ENCODE data around the gene GSTM4. TPM values are rescaled to one million over a fixed set of nuclear protein-coding genes. Genes with fewer than 3 reads are reported as not detected.

GSTM4 gene
- total and polyA plus RNA-seq, 2 donors (not counting 1 experiment from before 2014, with no cell fraction given), result 28.6 to 56.5 TPM

- intact Hi-C loops (cut with micrococcal nuclease), result no loop called here
- H3K9me3 ChIP-seq (ENCODE audit: control extremely low read depth in 1 of 3, control insufficient read depth in 2 of 3, insufficient read depth in 1 of 3, low read length in 2 of 3), result no peaks in the 10 kb centered on the region
- H3K9ac ChIP-seq (ENCODE audit: low read length), result no peak overlapping the region
- no peak overlapping the region for H2AFZ ChIP-seq (ENCODE audit: insufficient read depth, low read depth, low read length, poor library complexity, severe bottlenecking)
- H3K79me2 ChIP-seq (ENCODE audit: control insufficient read depth, insufficient read depth, low read length), result no peaks in the 10 kb centered on the region
- H3K4me2 ChIP-seq (replicated peaks; ENCODE audit: low read depth, low read length, poor library complexity, severe bottlenecking), result no peak overlapping the region
- H3K27ac Mint-ChIP-seq, result no peak overlapping the region
- DNase-seq, result no peak
- no CpG with 5 or more reads among the region's 4 CpGs for WGBS (ENCODE audit: insufficient coverage)
- no peaks in the 10 kb centered on the region for H3K9me3 Mint-ChIP-seq (ENCODE audit: insufficient read depth)
- H4K20me1 ChIP-seq (ENCODE audit: control insufficient read depth, insufficient read depth, low read length, poor library complexity, severe bottlenecking), result no peaks in the 10 kb centered on the region
- H3K4me3 ChIP-seq (ENCODE audit: control extremely low read depth in 1 of 5, extremely low read depth in 1 of 5, insufficient read depth in 1 of 5, low read depth in 2 of 5, low read length in 4 of 5), result no peak overlapping the region
- H3K27ac ChIP-seq (ENCODE audit: low read length in 2 of 2), result no peak overlapping the region
- H3K4me1 ChIP-seq (ENCODE audit: control insufficient read depth in 2 of 2, insufficient read depth in 2 of 2, low read length in 2 of 2), result no peaks in the 10 kb centered on the region
- H3K4me1 Mint-ChIP-seq, result peaks cover 3% of the 10 kb centered on the region
- TF ChIP-seq EZH2 (IDR thresholded peaks at IDR 0.05; ENCODE audit: borderline replicate concordance, insufficient read depth, low read depth, low read length, poor library complexity, severe bottlenecking) (no peak), CTCF (IDR thresholded peaks at IDR 0.05) (no peak)
- peaks cover 0 to 9% (median 3%) of the 10 kb centered on the region in 4 experiments for H3K27me3 ChIP-seq (replicated peaks in 1 of 4; ENCODE audit: control extremely low read depth in 1 of 4, control insufficient read depth in 3 of 4, insufficient read depth in 4 of 4, low read length in 3 of 4)
- ChIA-PET CTCF (interaction anchor here (0.9 to 5.6 kb wide), 9 partner anchors 10 to 335 kb away, joined by 3 to 90 read pairs (median 11); partner anchors contain the start of genes AHCYL1 and GNAI3), POLR2A (no interaction called here)
- peaks cover 29% of the 10 kb centered on the region for H3K27me3 Mint-ChIP-seq
- no peaks in the 10 kb centered on the region for H3K36me3 ChIP-seq (replicated peaks in 1 of 2; ENCODE audit: control extremely low read depth in 1 of 2, control insufficient read depth in 1 of 2, extremely low read depth in 1 of 2, insufficient read depth in 2 of 2, low read length in 1 of 2)
- no peak for ATAC-seq (ENCODE audit: low read depth)
- no peak overlapping the region for H3K4me3 Mint-ChIP-seq
These were observed 6.4 kb upstream of the GSTM4 start for GRCh38 chr1:109649491-109649914.

- Histone ChIP-seq H3K9ac (ENCODE audit: low read length) (no peak overlapping the region), H3K27me3 (replicated peaks in 1 of 4; ENCODE audit: control extremely low read depth in 1 of 4, control insufficient read depth in 3 of 4, insufficient read depth in 4 of 4, low read length in 3 of 4) (peaks cover 0 to 9% (median 3%) of the 10 kb centered on the region in 4 experiments), H3K9me3 (ENCODE audit: control extremely low read depth in 1 of 3, control insufficient read depth in 2 of 3, insufficient read depth in 1 of 3, low read length in 2 of 3) (no peaks in the 10 kb centered on the region), H3K4me1 (ENCODE audit: control insufficient read depth in 2 of 2, insufficient read depth in 2 of 2, low read length in 2 of 2) (peaks cover 7% of the 10 kb centered on the region in 2 donors), H3K79me2 (ENCODE audit: control insufficient read depth, insufficient read depth, low read length) (no peaks in the 10 kb centered on the region), H3K36me3 (replicated peaks in 1 of 2; ENCODE audit: control extremely low read depth in 1 of 2, control insufficient read depth in 1 of 2, extremely low read depth in 1 of 2, insufficient read depth in 2 of 2, low read length in 1 of 2) (no peaks in the 10 kb centered on the region), H2AFZ (ENCODE audit: insufficient read depth, low read depth, low read length, poor library complexity, severe bottlenecking) (no peak overlapping the region), H3K4me2 (replicated peaks; ENCODE audit: low read depth, low read length, poor library complexity, severe bottlenecking) (no peak overlapping the region), H3K27ac (ENCODE audit: low read length in 2 of 2) (no peak overlapping the region), H3K4me3 (ENCODE audit: control extremely low read depth in 1 of 5, extremely low read depth in 1 of 5, insufficient read depth in 1 of 5, low read depth in 2 of 5, low read length in 4 of 5) (no peak overlapping the region), H4K20me1 (ENCODE audit: control insufficient read depth, insufficient read depth, low read length, poor library complexity, severe bottlenecking) (no peaks in the 10 kb centered on the region)
- ATAC-seq (ENCODE audit: low read depth) (no peak), DNase-seq (no peak)
- ChIA-PET CTCF (interaction anchor here (0.9 to 5.6 kb wide), 6 partner anchors 12 to 334 kb away, joined by 3 to 90 read pairs (median 13); partner anchors contain the start of genes AHCYL1 and GNAI3), POLR2A (no interaction called here)
- Mint-ChIP-seq H3K27me3 (peaks cover 29% of the 10 kb centered on the region), H3K27ac (no peak overlapping the region), H3K9me3 (ENCODE audit: insufficient read depth) (no peaks in the 10 kb centered on the region), H3K4me1 (peaks cover 11% of the 10 kb centered on the region), H3K4me3 (no peak overlapping the region)
- intact Hi-C loops (cut with micrococcal nuclease), result loop anchor here (10.0 kb wide), 1 partner anchor 166 kb away; the partner anchor contains the start of gene ATXN7L2
- no CpG with 5 or more reads among the region's 3 CpGs for WGBS (ENCODE audit: insufficient coverage)
- no peak for TF ChIP-seq CTCF (IDR thresholded peaks at IDR 0.05)
- TF ChIP-seq EZH2 (IDR thresholded peaks at IDR 0.05; ENCODE audit: borderline replicate concordance, insufficient read depth, low read depth, low read length, poor library complexity, severe bottlenecking), result no peak
These were observed 5.3 kb upstream of the GSTM4 start for GRCh38 chr1:109650609-109651008.

Measured in B cell (primary cell).